ENCODE measurements around the gene SCARF2.
"Not testable (repeated sequence)": the region's sequence is repeated elsewhere in the genome, so short reads cannot be mapped to it uniquely, and the experiment has no call there.

SCARF2 gene

GRCh38 chr22:20427104-20427944 is 10.3 kb downstream of the SCARF2 start:
- no peak for DNase-seq

- DNase-seq, result no peak
Measured at GRCh38 chr22:20426259-20426615, 11.4 kb downstream of the SCARF2 start.

GRCh38 chr22:20425566-20426258 is 11.9 kb downstream of the SCARF2 start:
- DNase-seq, result no peak

GRCh38 chr22:20424932-20425565 is 12.6 kb downstream of the SCARF2 start:
- DNase-seq, result no peak

- DNase-seq, result no peak
Measured at GRCh38 chr22:20424568-20424931, 13.1 kb downstream of the SCARF2 start.

GRCh38 chr22:20423906-20424551 is 13.6 kb downstream of the SCARF2 start:
- no peak for DNase-seq

GRCh38 chr22:20423008-20423905 is 14.4 kb downstream of the SCARF2 start:
- no peak for DNase-seq

GRCh38 chr22:20422271-20423007 is 15.2 kb downstream of the SCARF2 start:
- peak in 1 of 2 experiments; percentile 18 for DNase-seq

GRCh38 chr22:20421507-20421874 is 16.1 kb downstream of the SCARF2 start:
- DNase-seq, result no peak

- no peak for DNase-seq
Measured at GRCh38 chr22:20420157-20420842, 17.3 kb downstream of the SCARF2 start.

GRCh38 chr22:20419664-20419951 is 18.0 kb downstream of the SCARF2 start:
- no peak for DNase-seq

GRCh38 chr22:20418211-20418788 is 19.3 kb downstream of the SCARF2 start:
- DNase-seq, result peak; percentile 54 to 61

- not testable (repeated sequence) for DNase-seq
Measured at GRCh38 chr22:20415699-20416098, 21.9 kb downstream of the SCARF2 start.

- DNase-seq, result not testable (repeated sequence)
Measured at GRCh38 chr22:20415241-20415640, 22.4 kb downstream of the SCARF2 start.

- DNase-seq, result no peak
Measured at GRCh38 chr22:20414450-20414849, 23.2 kb downstream of the SCARF2 start.

GRCh38 chr22:20414059-20414440 is 23.6 kb downstream of the SCARF2 start:
- no peak for DNase-seq

GRCh38 chr22:20413217-20414058 is 24.2 kb downstream of the SCARF2 start:
- no peak for DNase-seq

GRCh38 chr22:20412474-20413216 is 25.0 kb downstream of the SCARF2 start:
- no peak for DNase-seq

- DNase-seq, result not testable (repeated sequence)
Measured at GRCh38 chr22:20409385-20409784, 28.2 kb downstream of the SCARF2 start.
